GM12878 (cell line): ENCODE measurements around the gene UNK. TPM values are rescaled to one million over a fixed set of nuclear protein-coding genes. Genes with fewer than 3 reads are reported as not detected.

Experiments
- ATAC-seq: fragments of 200-7000 bp; cut with Tn5 transposase; 3 replicates; pipeline ENCODE4 v1.9.1; 2020; ENCODE audit warnings: mild to moderate bottlenecking, moderate library complexity
- BruUV-seq: library from RNA; stranded (reverse); fragments of 400-500 nt; replicated peaks from 2 replicates; lab custom pipeline; 2021; lab: Mats Ljungman, UMichigan
- CTCF ChIA-PET: fragments of 300-600 bp; sonication (Branson Sonifier 250); formaldehyde crosslinking; extraction: SDS; loops from one replicate; lab custom pipeline; 2021; ENCODE audit warnings: inconsistent platforms; lab: Yijun Ruan, JAX
- POLR2A ChIA-PET: fragments of 350-600 bp; formaldehyde crosslinking; extraction: SDS; loops from one replicate; lab custom pipeline; 2021; ENCODE audit warnings: inconsistent platforms; lab: Charles Lee
- RAD21 ChIA-PET: fragments of 300-600 bp; sonication (Branson Sonifier 250); formaldehyde crosslinking; loops from one replicate; lab custom pipeline; 2023; ENCODE audit warnings: antibody characterized with exemption; ENCODE audit not compliant: unreplicated experiment; lab: Charles Lee
- SMC1A ChIA-PET: fragments of 300-600 bp; sonication (Branson Sonifier 250); formaldehyde crosslinking; loops from one replicate; lab custom pipeline; 2023; ENCODE audit not compliant: unreplicated experiment, uncharacterized antibody; lab: Charles Lee
- DNase-seq: peaks from one replicate; pipeline ENCODE4 v3.0.0-alpha.2; 2011; ENCODE audit warnings: low read depth, low spot score
- FAIRE-seq: peaks from 3 replicates; lab custom pipeline; 2011; peaks lifted over from hg19 to GRCh38; lab: Jason Lieb, UNC
- H2AFZ ChIP-seq: 2 replicates; pipeline ENCODE4 v1.6.0; 2011; ENCODE audit warnings: low read depth, low read length, control low read depth; ENCODE audit not compliant: control insufficient read depth
- H3K27ac ChIP-seq: 2 replicates; pipeline ENCODE4 v1.5.1; 2011; ENCODE audit warnings: control low read depth; ENCODE audit not compliant: control insufficient read depth, insufficient read depth
- H3K27me3 ChIP-seq, 2 experiments: replicated peaks in 1 of 2; 2 replicates each; pipeline versions ENCODE4 v1.6.0 to v1.6.1; 2011; ENCODE audit warnings: low read length in 1 of 2; ENCODE audit not compliant: control insufficient read depth in 2 of 2, insufficient read depth in 2 of 2
- H3K36me3 ChIP-seq, 2 experiments: 2 replicates each; pipeline ENCODE4 v1.5.1; 2011; ENCODE audit warnings: low read length in 1 of 2; ENCODE audit not compliant: control insufficient read depth in 2 of 2, insufficient read depth in 2 of 2
- H3K4me1 ChIP-seq: 2 replicates; pipeline ENCODE4 v1.6.1; 2011; ENCODE audit warnings: mild to moderate bottlenecking, low read length, moderate library complexity, mixed read lengths; ENCODE audit not compliant: control insufficient read depth, insufficient read depth
- H3K4me2 ChIP-seq: 2 replicates; pipeline ENCODE4 v1.6.0; 2011; ENCODE audit warnings: control low read depth; ENCODE audit not compliant: control insufficient read depth, insufficient read depth
- H3K4me3 ChIP-seq: fragments of 200-600 bp; sonication (generic); 2 replicates; pipeline ENCODE4 v1.5.1; 2016
- H3K79me2 ChIP-seq: 2 replicates; pipeline ENCODE4 v1.6.0; 2011; ENCODE audit warnings: low read length; ENCODE audit not compliant: control insufficient read depth, insufficient read depth
- H3K9ac ChIP-seq: 2 replicates; pipeline ENCODE4 v1.8.0; 2011; ENCODE audit warnings: low read length, control low read depth, mixed read lengths; ENCODE audit not compliant: control insufficient read depth, insufficient read depth
- H3K9me3 ChIP-seq: replicated peaks from 3 replicates; pipeline ENCODE4 v1.5.1; 2011; ENCODE audit warnings: mild to moderate bottlenecking, low read length; ENCODE audit not compliant: control insufficient read depth, insufficient read depth
- H4K20me1 ChIP-seq: 2 replicates; pipeline ENCODE4 v1.6.0; 2011; ENCODE audit not compliant: control insufficient read depth, insufficient read depth
- ATF3 ChIP-seq: IDR thresholded peaks from 2 replicates; pipeline ENCODE4 v1.6.1; 2011; ENCODE audit warnings: low read depth, mild to moderate bottlenecking, low read length, moderate library complexity, borderline replicate concordance; ENCODE audit errors: extremely low read depth
- CBFB ChIP-seq: IDR thresholded peaks from 2 replicates; pipeline ENCODE4 v1.6.1; 2016; ENCODE audit warnings: antibody characterized with exemption, low read depth
- CEBPB ChIP-seq, 2 experiments: fragments of 150-350 bp in 1 of 2; IDR thresholded peaks; 2 replicates each; pipeline ENCODE4 v1.6.1; 2012 to 2014; ENCODE audit warnings: low read depth in 2 of 2, low read length in 2 of 2, borderline replicate concordance in 1 of 2, inconsistent platforms in 1 of 2
- CREB1 ChIP-seq: IDR thresholded peaks from 2 replicates; pipeline ENCODE4 v1.6.1; 2012; ENCODE audit warnings: low read depth, mild to moderate bottlenecking, inconsistent platforms
- CTCF ChIP-seq, 3 experiments: IDR thresholded peaks in 2 of 3; conservative IDR thresholded peaks in 1 of 3; 2 replicates each; pipeline ENCODE4 v1.5.1; 2011; ENCODE audit warnings: low read depth in 3 of 3, low read length in 3 of 3, mild to moderate bottlenecking in 3 of 3, control low read depth in 2 of 3, moderate library complexity in 2 of 3, inconsistent platforms in 1 of 3, mixed read lengths in 1 of 3; ENCODE audit not compliant: control insufficient read depth in 2 of 3, insufficient read depth in 1 of 3; ENCODE audit errors: extremely low read depth in 1 of 3
- EGR1 ChIP-seq, 2 experiments: IDR thresholded peaks; 1 replicate in 1 of 2; 2 replicates in 1 of 2; pipeline ENCODE4 v1.6.1; 2011 to 2012; ENCODE audit warnings: low read depth in 2 of 2, low read length in 2 of 2, borderline replicate concordance in 1 of 2, mild to moderate bottlenecking in 1 of 2, moderate library complexity in 1 of 2
- MLLT1 ChIP-seq: fragments of 450-650 bp; IDR thresholded peaks from 2 replicates; pipeline ENCODE4 v1.6.1; 2016; ENCODE audit warnings: mild to moderate bottlenecking
- NKRF ChIP-seq: fragments of 450-650 bp; conservative IDR thresholded peaks from 2 replicates; pipeline ENCODE4 v1.6.1; 2017; ENCODE audit warnings: mild to moderate bottlenecking, moderate library complexity
- RELB ChIP-seq: fragments of 450-650 bp; IDR thresholded peaks from 2 replicates; pipeline ENCODE4 v1.6.1; 2017; ENCODE audit warnings: low read depth, mild to moderate bottlenecking, moderate library complexity
- TAF1 ChIP-seq: IDR thresholded peaks from 2 replicates; pipeline ENCODE4 v1.6.1; 2011; ENCODE audit warnings: mild to moderate bottlenecking, low read depth, low read length, borderline replicate concordance
- YY1 ChIP-seq: IDR thresholded peaks from 2 replicates; pipeline ENCODE4 v1.6.1; 2011; ENCODE audit warnings: low read depth, mild to moderate bottlenecking, low read length
- ZBED1 ChIP-seq: IDR thresholded peaks from 2 replicates; pipeline ENCODE4 v1.6.1; 2016; ENCODE audit warnings: borderline replicate concordance
- ZNF217 ChIP-seq: fragments of 450-650 bp; IDR thresholded peaks from 2 replicates; pipeline ENCODE4 v1.6.1; 2017; ENCODE audit warnings: antibody characterized with exemption, mild to moderate bottlenecking
- WGBS: methylation state at CpG from one replicate; pipeline ENCODE4 v1.1.6; 2016; ENCODE audit warnings: low lambda C conversion rate; ENCODE audit not compliant: insufficient replicate concordance, insufficient coverage; ENCODE audit errors: missing lambda C conversion rate; 5-methylcytosine and 5-hydroxymethylcytosine counted together
- in situ Hi-C: fragments of 300-500 bp; cut with MboI; formaldehyde crosslinking; loops from 9 replicates; pipeline ENCODE4 v1.14.3; 2018; ENCODE audit warnings: mixed read lengths
- intact Hi-C: fragments of 100-400 bp; cut with micrococcal nuclease; formaldehyde crosslinking; loops from one replicate; pipeline ENCODE4 v1.14.2; 2022; ENCODE audit not compliant: unreplicated experiment
- polyA plus RNA-seq, 11 experiments: library from polyadenylated mRNA; depleted of rRNA in 4 of 11; unstranded in 6 of 11; stranded (reverse) in 5 of 11; fragments of >200 nt; fragmentation: Nextera tagmentation in 4 of 11; fragmentation: Illumina TruSeq in 1 of 11; extraction: Ambion mirVana in 4 of 11; extraction: Trizol in 1 of 11; gene quantifications; 1 replicate in 1 of 11; 2 replicates in 10 of 11; pipeline versions ENCODE4 v1.2.1 to v1.2.3, GENCODE V29; 2011 to 2016; ENCODE audit warnings: inconsistent platforms in 2 of 11, missing spikeins in 2 of 11, low read depth in 1 of 11
- total RNA-seq, 4 experiments: library from RNA; depleted of rRNA in 3 of 4; stranded (reverse); fragments of >200 nt in 3 of 4; fragmentation: Illumina TruSeq in 1 of 4; extraction: Trizol in 1 of 4; gene quantifications; 2 replicates each; pipeline versions ENCODE4 v1.2.1 to v1.2.3, GENCODE V29; 2013 to 2021

UNK gene
- total and polyA plus RNA-seq, 10 of the 15 experiments (the other 5 are each of a cell fraction or from before 2014, with no cell fraction given) = 8.9 to 34.5 (median 27.3) TPM

GRCh38 chr17:75854881-75855309, 70.3 kb downstream of the UNK start:
- FAIRE-seq (no peak), DNase-seq (no peak), ATAC-seq (peak; percentile 5)
- under 1% methylated on average over 14 of the region's 19 CpGs for WGBS
- peak overlapping the region; percentile 51 for H3K4me2 ChIP-seq
- H3K27ac ChIP-seq = peak overlapping the region; percentile 51
- intact Hi-C loops (loop anchor here (2.0 to 5.0 kb wide), 2 partner anchors 42 to 76 kb away; partner anchors contain the start of gene TRIM65), in situ Hi-C loops (no loop called here)
- no peaks in the 10 kb centered on the region for H3K9me3 ChIP-seq
- peak overlapping the region; percentile 73 for H3K4me3 ChIP-seq
- peaks cover 22% of the 10 kb centered on the region for H3K4me1 ChIP-seq
- ChIA-PET CTCF (interaction anchor here (0.6 to 9.4 kb wide), 24 partner anchors 8 to 338 kb away, joined by 3 to 117 read pairs (median 4); partner anchors contain the start of genes GALK1, MRPL38, TRIM47 and TRIM65), POLR2A (interaction anchor here (0.6 to 5.8 kb wide), 32 partner anchors 9 to 638 kb away, joined by 3 to 42 read pairs (median 5); partner anchors contain the start of genes GALK1, TRIM65, TSEN54 and UNC13D), SMC1A (interaction anchor here (0.6 to 3.6 kb wide), 18 partner anchors 9 to 826 kb away, joined by 3 to 18 read pairs (median 4); partner anchors contain the start of genes TRIM47 and UNC13D), RAD21 (interaction anchor here (0.6 to 3.2 kb wide), 19 partner anchors 10 to 569 kb away, joined by 3 to 32 read pairs (median 5); partner anchors contain the start of genes GALK1, TRIM47, TRIM65 and UNC13D)
- H4K20me1 ChIP-seq = no peaks in the 10 kb centered on the region
- H3K27me3 ChIP-seq = no peaks in the 10 kb centered on the region
- peak overlapping the region; percentile 67 for H2AFZ ChIP-seq
- BruUV-seq = no TSS peak
- H3K79me2 ChIP-seq = peaks cover 18% of the 10 kb centered on the region
- H3K36me3 ChIP-seq = peaks cover 2 to 3% of the 10 kb centered on the region in 2 experiments; a peak in 2 of 4 replicates
- H3K9ac ChIP-seq = peak overlapping the region; percentile 71
- TF ChIP-seq CEBPB (IDR thresholded peaks at IDR 0.05; ENCODE audit: borderline replicate concordance in 1 of 2, low read depth in 2 of 2, low read length in 2 of 2) = no peak
- TF ChIP-seq EGR1 (IDR thresholded peaks at IDR 0.05; ENCODE audit: borderline replicate concordance in 1 of 2, low read depth in 2 of 2, low read length in 2 of 2) = peak in 1 of 2 experiments; percentile 79; a peak in 2 of 3 replicates
- TF ChIP-seq MLLT1 = no peak
- TF ChIP-seq NKRF = no peak
- peak in 1 of 3 experiments; percentile 11; a peak in 1 of 6 replicates for TF ChIP-seq CTCF (IDR thresholded peaks at IDR 0.05 in 2 of 3, conservative IDR thresholded peaks at IDR 0.05 in 1 of 3; ENCODE audit: control insufficient read depth in 2 of 3, extremely low read depth in 1 of 3, insufficient read depth in 1 of 3, low read depth in 3 of 3, low read length in 3 of 3)
- TF ChIP-seq ZNF217 = no peak
- TF ChIP-seq CBFB = no peak
- no peak for TF ChIP-seq ZBED1
- peak; percentile 50; the same call in 1 of the 2 replicates for TF ChIP-seq TAF1
- TF ChIP-seq RELB = no peak
- no peak for TF ChIP-seq CREB1
- no peak for TF ChIP-seq ATF3
- TF ChIP-seq YY1 = peak; percentile 71; the same call in 1 of the 2 replicates
